Ovary (tissue), 9 donors: ENCODE measurements around the gene IRF4. TPM values are rescaled to one million over a fixed set of nuclear protein-coding genes. Genes with fewer than 3 reads are reported as not detected.

Source experiments
- DNase-seq, 5 donors: peaks; one replicate each; pipeline ENCODE4 v3.0.0-alpha.2; 2019 to 2020
- H3K27ac ChIP-seq, 2 donors: fragments of 200-600 bp; one replicate each; pipeline versions ENCODE4 v1.5.1 to v1.8.0; 2019 to 2022
- H3K27me3 ChIP-seq: fragments of 200-600 bp; one replicate; pipeline ENCODE4 v1.8.0; 2022
- H3K36me3 ChIP-seq: fragments of 200-600 bp; sonication (generic); one replicate; pipeline ENCODE4 v1.5.1; 2019
- H3K4me1 ChIP-seq: one replicate; pipeline ENCODE4 v1.8.1; 2013; ENCODE audit warnings: mild to moderate bottlenecking, moderate library complexity; ENCODE audit not compliant: insufficient read depth
- H3K4me3 ChIP-seq: fragments of 200-600 bp; sonication (generic); one replicate; pipeline ENCODE4 v1.5.1; 2017
- H3K9me3 ChIP-seq, 2 donors: fragments of 200-600 bp in 1 of 2; sonication (generic) in 1 of 2; one replicate each; pipeline versions ENCODE4 v1.5.1 to v1.8.1; 2013 to 2019; ENCODE audit warnings: mild to moderate bottlenecking in 1 of 2, moderate library complexity in 1 of 2
- EP300 ChIP-seq: sonication (generic); formaldehyde crosslinking; IDR thresholded peaks from one replicate; pipeline ENCODE4 v1.6.1; 2017; ENCODE audit warnings: antibody characterized with exemption
- POLR2A ChIP-seq: fragments of 450-650 bp; IDR thresholded peaks from one replicate; pipeline ENCODE4 v1.6.1; 2017; ENCODE audit warnings: antibody characterized with exemption, mild to moderate bottlenecking, moderate library complexity
- WGBS, 3 donors: extraction: QIAGEN DNeasy Blood & Tissue Kit in 1 of 3; methylation state at CpG; one replicate each; pipeline versions ENCODE4 v1.1.5 to v1.1.7; 2013 to 2017; 5-methylcytosine and 5-hydroxymethylcytosine counted together
- intact Hi-C, 4 donors: fragments of 100-400 bp; cut with DNase I; formaldehyde crosslinking; loops; one replicate each; pipeline versions ENCODE4 v1.11.0 to v1.15.1; 2022 to 2023
- polyA plus RNA-seq, 2 donors: library from polyadenylated mRNA; stranded (reverse); fragments of 200-250 nt in 1 of 2; fragments of 350-450 nt in 1 of 2; fragmentation: Illumina TruSeq in 1 of 2; extraction: RNeasy Lipid Tissue Mini Kit (QIAGEN cat#74804) in 1 of 2; gene quantifications; one replicate each; pipeline ENCODE4 v1.2.3, GENCODE V29; 2013 to 2014
- total RNA-seq, 7 donors: library from RNA; depleted of rRNA in 2 of 7; stranded (reverse); fragments of >200 nt in 2 of 7; fragmentation: NEBNext Ultra II Directional in 3 of 7; extraction: Animal tissue kit (Norgen Biotek cat#: 25700) in 3 of 7; gene quantifications; one replicate each; pipeline versions ENCODE4 v1.1.0 to v1.2.4, GENCODE V29; 2016 to 2023
- TF ChIP-seq, protein P1 (sequence below), 3 donors: fragments of 450-650 bp in 2 of 3; fragments of 200-600 bp in 1 of 3; IDR thresholded peaks; one replicate each; pipeline versions ENCODE4 v1.5.1 to v1.8.0; 2016 to 2022; ENCODE audit warnings: antibody characterized with exemption in 3 of 3, mild to moderate bottlenecking in 1 of 3
- donor health status: DM: no; HTN: no; CAD: no; lungs with moderate emphysema.
- donor health status: DM: no; HTN: no; CAD: no.
- donor health status: Bipolar disorder and iron deficiency.
- donor health status: DM: yes; HTN: yes; CAD: no.
- donor health status: DM: no; HTN: no; CAD: no.
- donor health status: DM: yes; HTN: yes; CAD: no.

The IRF4 gene
- total and polyA plus RNA-seq, 9 donors: 0.12 to 20.7 (median 1.0) TPM

DNA sequence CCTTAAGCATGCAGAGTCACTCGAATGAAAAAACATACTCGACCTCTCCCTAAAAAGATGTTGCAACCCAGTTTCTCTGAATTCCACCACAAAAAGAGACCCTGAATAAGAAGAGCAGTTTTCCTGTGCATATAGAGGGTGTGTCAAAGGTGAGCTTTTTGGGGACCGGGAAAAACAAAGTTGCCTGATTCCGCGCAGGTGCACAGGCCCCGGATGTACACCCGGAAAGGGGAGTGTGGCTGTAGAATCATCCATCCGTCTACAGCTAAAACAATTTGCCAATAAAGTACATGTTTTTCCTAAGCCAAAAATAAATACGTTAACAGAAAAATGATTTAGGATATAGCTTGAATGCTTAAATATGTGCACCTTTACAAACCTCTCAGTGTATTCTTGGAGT, 41.2 kb upstream of the IRF4 start:
- no peaks in the 10 kb centered on the region for H3K9me3 ChIP-seq
- no peaks in the 10 kb centered on the region for H3K4me1 ChIP-seq
- TF ChIP-seq, protein P1, sequence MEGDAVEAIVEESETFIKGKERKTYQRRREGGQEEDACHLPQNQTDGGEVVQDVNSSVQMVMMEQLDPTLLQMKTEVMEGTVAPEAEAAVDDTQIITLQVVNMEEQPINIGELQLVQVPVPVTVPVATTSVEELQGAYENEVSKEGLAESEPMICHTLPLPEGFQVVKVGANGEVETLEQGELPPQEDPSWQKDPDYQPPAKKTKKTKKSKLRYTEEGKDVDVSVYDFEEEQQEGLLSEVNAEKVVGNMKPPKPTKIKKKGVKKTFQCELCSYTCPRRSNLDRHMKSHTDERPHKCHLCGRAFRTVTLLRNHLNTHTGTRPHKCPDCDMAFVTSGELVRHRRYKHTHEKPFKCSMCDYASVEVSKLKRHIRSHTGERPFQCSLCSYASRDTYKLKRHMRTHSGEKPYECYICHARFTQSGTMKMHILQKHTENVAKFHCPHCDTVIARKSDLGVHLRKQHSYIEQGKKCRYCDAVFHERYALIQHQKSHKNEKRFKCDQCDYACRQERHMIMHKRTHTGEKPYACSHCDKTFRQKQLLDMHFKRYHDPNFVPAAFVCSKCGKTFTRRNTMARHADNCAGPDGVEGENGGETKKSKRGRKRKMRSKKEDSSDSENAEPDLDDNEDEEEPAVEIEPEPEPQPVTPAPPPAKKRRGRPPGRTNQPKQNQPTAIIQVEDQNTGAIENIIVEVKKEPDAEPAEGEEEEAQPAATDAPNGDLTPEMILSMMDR (IDR thresholded peaks at IDR 0.05): no peak
- no peak for TF ChIP-seq POLR2A
- no peak for TF ChIP-seq EP300
- no peak overlapping the region for H3K27ac ChIP-seq
- H3K27me3 ChIP-seq: no peaks in the 10 kb centered on the region
- no peaks in the 10 kb centered on the region for H3K36me3 ChIP-seq
- intact Hi-C loops: no loop called here
- DNase-seq: no peak
- no peak overlapping the region for H3K4me3 ChIP-seq
- 90 to 91% (median 90%) methylated on average over 9 of the region's 9 CpGs for WGBS, 3 donors

DNA sequence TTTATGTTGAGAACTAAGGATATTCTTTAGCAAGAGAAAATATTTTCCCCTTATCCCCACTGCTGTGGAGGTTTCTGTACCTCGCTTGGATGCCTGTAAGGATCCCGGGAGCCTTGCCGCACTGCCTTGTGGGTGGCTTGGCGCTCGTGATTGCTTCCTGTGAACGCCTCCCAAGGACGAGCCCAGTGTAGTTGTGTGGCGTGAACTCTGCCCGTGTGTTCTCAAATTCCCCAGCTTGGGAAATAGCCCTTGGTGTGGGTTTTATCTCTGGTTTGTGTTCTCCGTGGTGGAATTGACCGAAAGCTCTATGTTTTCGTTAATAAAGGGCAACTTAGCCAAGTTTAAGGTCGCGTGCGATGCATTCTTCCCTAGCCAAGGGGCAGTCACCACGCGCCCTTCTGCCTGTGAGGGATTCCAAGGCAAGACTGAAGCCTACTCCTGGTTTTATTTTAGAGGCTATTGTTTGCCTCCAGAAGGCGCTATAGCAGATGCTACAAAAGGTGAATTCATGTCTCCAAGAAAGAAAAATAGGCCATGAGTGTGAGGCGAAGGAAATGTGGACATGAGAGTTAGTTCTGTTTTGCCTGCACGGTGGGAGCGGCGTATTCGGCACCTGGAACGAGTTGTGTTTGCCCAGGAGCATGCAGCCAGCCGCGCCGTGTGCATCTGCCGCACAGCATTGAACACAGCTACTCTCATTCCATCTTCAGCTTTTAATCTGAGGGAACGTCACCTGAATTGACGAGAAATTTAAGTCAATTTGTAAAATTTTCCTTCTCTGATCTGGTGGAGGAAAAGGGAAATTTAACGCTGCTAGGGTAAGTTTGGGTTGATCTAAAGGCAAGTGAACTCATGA, 40.3 kb upstream of the IRF4 start:
- no peak for TF ChIP-seq EP300
- no peak for TF ChIP-seq POLR2A
- TF ChIP-seq, protein P1 (IDR thresholded peaks at IDR 0.05): no peak
- 73 to 85% (median 81%) methylated on average over 31 of the region's 31 CpGs for WGBS, 3 donors
- H3K27me3 ChIP-seq: no peaks in the 10 kb centered on the region
- no peaks in the 10 kb centered on the region for H3K9me3 ChIP-seq
- DNase-seq: peak in 3 of 5 donors; percentile 51 to 62 (median 61)
- no peak overlapping the region for H3K27ac ChIP-seq
- H3K4me3 ChIP-seq: no peak overlapping the region
- H3K36me3 ChIP-seq: no peaks in the 10 kb centered on the region
- H3K4me1 ChIP-seq: no peaks in the 10 kb centered on the region
- intact Hi-C loops: no loop called here

DNA sequence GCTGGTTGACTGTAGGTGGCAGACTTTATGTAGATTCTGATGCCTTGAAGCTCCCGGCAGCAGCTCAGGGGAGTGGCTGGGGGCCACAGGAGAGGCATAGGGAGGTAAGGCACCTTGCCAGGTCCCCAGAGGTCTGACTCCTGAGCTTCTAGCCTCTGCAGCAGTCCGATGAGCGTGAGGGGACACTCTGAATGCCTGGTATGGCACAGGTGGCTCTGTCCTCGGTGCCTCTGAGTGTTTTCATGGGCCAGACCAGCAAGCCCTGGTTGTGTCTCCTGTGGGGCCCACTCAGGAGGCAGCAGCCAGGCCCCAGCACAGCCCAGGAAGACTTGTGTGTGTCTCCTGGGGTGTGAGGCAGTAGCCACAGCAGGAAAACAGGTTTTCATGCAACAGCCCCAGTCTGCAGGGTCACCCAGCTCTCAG, 39.7 kb upstream of the IRF4 start:
- H3K36me3 ChIP-seq: no peaks in the 10 kb centered on the region
- intact Hi-C loops: no loop called here
- TF ChIP-seq, protein P1 (IDR thresholded peaks at IDR 0.05): no peak
- no peak for TF ChIP-seq EP300
- TF ChIP-seq POLR2A: no peak

DNA sequence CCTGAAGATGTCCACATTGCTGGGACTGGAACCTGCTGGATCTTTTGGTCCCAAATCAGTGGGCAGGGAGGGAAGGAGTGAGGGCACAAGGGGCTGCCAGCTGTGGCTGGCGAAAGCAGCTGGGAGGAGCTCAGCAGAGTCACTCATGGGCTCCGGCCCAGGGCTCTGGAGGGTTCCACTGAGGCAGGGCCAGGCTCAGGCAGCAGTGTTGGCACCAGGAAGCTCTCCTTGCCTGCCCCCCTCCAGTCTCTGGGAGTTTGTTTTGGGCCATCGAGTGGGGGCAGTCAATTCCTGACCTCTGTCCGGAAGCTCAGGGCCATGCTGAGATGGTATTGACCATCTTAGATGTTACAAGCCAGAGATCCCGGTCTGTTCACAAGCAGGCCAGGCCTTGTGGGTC, 39.1 kb upstream of the IRF4 start:
- no peak for TF ChIP-seq EP300
- TF ChIP-seq POLR2A: no peak
- TF ChIP-seq, protein P1 (IDR thresholded peaks at IDR 0.05): no peak
- no peak overlapping the region for H3K27ac ChIP-seq
- DNase-seq: peak in 1 of 5 donors; percentile 30
- no peaks in the 10 kb centered on the region for H3K4me1 ChIP-seq
- no peaks in the 10 kb centered on the region for H3K36me3 ChIP-seq
- intact Hi-C loops: no loop called here
- H3K4me3 ChIP-seq: no peak overlapping the region
- no peaks in the 10 kb centered on the region for H3K27me3 ChIP-seq
- no peaks in the 10 kb centered on the region for H3K9me3 ChIP-seq
- WGBS, 3 donors: 83 to 90% (median 86%) methylated on average over 5 of the region's 5 CpGs

More for the DNA sequence above, 39.7 kb upstream of the IRF4 start:
- Histone ChIP-seq H3K4me1 (no peaks in the 10 kb centered on the region), H3K27ac (no peak overlapping the region), H3K9me3 (no peaks in the 10 kb centered on the region), H3K4me3 (no peak overlapping the region), H3K27me3 (no peaks in the 10 kb centered on the region)
- WGBS, 3 donors: 74 to 77% (median 77%) methylated on average over 4 of the region's 4 CpGs
- DNase-seq: peak in 1 of 5 donors; percentile 32
